ENCODE data around the gene PLAAT4. TPM values are rescaled to one million over a fixed set of nuclear protein-coding genes. Genes with fewer than 3 reads are reported as not detected.

The PLAAT4 gene
- total RNA-seq, 1 experiment from 2014 or later: 2.9 TPM

DNA sequence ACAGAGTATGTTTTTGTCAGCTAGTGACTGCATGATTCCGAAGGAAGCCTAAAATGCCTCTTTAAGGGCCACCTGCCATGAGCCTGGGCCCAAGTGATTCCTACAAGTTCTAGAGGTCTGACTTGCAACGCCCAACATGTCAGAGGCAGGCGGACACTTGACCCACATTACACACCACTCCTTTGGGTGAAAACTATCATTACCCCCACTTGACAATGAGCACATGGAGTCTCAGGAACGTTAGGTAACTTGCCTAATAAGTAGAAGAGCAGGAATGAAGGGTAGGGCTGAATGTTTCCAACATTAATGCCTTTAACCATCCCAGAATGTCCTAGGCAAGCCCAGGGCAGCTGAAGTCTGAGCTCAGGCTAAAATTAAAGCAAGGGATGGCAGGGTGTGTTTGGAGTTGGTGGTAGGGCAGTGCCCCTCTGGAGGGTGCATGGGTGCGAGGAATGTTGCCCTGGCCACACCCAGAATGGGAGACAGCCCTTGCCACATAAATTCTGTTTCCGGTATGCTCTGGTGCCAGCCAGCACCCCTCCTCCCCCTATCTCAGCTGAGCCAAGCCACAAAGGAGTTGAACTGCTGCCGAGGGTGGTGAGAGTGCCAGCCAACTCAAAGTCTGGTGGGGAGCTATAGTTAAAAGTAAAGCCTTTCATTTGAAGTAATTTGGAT is 24.0 kb downstream of the PLAAT4 start:
- 0 out of 2 replicates have a peak overlapping the region, but pooled peaks have one; percentile 26 for H3K27ac Mint-ChIP-seq
- POLR2A ChIA-PET: no interaction called here
- H3K27me3 Mint-ChIP-seq (ENCODE audit: low read depth): peaks cover 6% of the 10 kb centered on the region
- CTCF ChIA-PET: no interaction called here
- DNase-seq (ENCODE audit: low spot score) (no peak), ATAC-seq (no peak)
- H3K4me3 Mint-ChIP-seq: no peak overlapping the region
- peaks cover 19% of the 10 kb centered on the region for H3K4me1 Mint-ChIP-seq
- no peaks in the 10 kb centered on the region for H3K9me3 Mint-ChIP-seq
- TF ChIP-seq, protein P1, sequence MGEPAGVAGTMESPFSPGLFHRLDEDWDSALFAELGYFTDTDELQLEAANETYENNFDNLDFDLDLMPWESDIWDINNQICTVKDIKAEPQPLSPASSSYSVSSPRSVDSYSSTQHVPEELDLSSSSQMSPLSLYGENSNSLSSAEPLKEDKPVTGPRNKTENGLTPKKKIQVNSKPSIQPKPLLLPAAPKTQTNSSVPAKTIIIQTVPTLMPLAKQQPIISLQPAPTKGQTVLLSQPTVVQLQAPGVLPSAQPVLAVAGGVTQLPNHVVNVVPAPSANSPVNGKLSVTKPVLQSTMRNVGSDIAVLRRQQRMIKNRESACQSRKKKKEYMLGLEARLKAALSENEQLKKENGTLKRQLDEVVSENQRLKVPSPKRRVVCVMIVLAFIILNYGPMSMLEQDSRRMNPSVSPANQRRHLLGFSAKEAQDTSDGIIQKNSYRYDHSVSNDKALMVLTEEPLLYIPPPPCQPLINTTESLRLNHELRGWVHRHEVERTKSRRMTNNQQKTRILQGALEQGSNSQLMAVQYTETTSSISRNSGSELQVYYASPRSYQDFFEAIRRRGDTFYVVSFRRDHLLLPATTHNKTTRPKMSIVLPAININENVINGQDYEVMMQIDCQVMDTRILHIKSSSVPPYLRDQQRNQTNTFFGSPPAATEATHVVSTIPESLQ (CRISPR knock-in tag; IDR thresholded peaks at IDR 0.05): no peak
- no peak for TF ChIP-seq CBFB (CRISPR knock-in tag; IDR thresholded peaks at IDR 0.05; ENCODE audit: low read depth)
- TF ChIP-seq NR3C1 (CRISPR knock-in tag; conservative IDR thresholded peaks at IDR 0.05; ENCODE audit: low read depth): no peak
- TF ChIP-seq, protein P2, sequence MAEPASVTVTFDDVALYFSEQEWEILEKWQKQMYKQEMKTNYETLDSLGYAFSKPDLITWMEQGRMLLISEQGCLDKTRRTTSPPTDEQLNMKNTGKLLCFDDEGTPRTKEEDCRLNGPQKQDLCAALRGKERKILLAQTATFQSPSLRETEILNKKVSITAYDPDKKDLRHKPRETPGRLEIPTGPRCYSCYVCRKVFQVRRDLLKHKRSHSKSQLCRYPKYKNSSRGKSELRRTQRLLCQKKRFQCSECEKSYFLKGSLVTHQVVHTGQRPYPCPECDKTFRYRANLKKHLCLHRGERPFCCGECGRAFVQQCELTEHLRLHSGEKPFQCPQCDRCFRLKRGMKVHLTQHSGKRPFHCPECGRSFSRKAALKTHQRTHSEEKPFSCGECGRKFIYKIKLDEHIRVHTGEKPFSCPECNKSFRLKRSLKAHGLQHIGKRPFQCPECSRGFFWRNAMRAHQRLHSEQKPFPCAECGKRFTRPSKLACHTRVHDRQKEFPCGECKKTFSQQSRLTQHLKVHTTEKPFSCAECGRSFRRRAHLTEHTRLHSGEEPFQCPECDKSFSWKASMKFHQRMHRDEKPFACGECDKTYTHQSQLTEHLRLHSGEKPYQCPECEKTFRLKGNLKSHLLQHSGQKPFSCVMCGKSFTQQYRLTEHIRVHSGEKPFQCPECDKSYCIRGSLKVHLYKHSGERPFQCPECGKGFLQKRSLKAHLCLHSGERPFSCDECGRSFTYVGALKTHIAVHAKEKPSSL (CRISPR knock-in tag; conservative IDR thresholded peaks at IDR 0.05): no peak
- TF ChIP-seq, protein P3, sequence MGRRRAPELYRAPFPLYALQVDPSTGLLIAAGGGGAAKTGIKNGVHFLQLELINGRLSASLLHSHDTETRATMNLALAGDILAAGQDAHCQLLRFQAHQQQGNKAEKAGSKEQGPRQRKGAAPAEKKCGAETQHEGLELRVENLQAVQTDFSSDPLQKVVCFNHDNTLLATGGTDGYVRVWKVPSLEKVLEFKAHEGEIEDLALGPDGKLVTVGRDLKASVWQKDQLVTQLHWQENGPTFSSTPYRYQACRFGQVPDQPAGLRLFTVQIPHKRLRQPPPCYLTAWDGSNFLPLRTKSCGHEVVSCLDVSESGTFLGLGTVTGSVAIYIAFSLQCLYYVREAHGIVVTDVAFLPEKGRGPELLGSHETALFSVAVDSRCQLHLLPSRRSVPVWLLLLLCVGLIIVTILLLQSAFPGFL (CRISPR knock-in tag; IDR thresholded peaks at IDR 0.05; ENCODE audit: borderline replicate concordance): no peak
- TF ChIP-seq NR2C2 (CRISPR knock-in tag; IDR thresholded peaks at IDR 0.05): no peak
- no peak for TF ChIP-seq CREB1 (CRISPR knock-in tag; IDR thresholded peaks at IDR 0.05)
- TF ChIP-seq, protein P4, sequence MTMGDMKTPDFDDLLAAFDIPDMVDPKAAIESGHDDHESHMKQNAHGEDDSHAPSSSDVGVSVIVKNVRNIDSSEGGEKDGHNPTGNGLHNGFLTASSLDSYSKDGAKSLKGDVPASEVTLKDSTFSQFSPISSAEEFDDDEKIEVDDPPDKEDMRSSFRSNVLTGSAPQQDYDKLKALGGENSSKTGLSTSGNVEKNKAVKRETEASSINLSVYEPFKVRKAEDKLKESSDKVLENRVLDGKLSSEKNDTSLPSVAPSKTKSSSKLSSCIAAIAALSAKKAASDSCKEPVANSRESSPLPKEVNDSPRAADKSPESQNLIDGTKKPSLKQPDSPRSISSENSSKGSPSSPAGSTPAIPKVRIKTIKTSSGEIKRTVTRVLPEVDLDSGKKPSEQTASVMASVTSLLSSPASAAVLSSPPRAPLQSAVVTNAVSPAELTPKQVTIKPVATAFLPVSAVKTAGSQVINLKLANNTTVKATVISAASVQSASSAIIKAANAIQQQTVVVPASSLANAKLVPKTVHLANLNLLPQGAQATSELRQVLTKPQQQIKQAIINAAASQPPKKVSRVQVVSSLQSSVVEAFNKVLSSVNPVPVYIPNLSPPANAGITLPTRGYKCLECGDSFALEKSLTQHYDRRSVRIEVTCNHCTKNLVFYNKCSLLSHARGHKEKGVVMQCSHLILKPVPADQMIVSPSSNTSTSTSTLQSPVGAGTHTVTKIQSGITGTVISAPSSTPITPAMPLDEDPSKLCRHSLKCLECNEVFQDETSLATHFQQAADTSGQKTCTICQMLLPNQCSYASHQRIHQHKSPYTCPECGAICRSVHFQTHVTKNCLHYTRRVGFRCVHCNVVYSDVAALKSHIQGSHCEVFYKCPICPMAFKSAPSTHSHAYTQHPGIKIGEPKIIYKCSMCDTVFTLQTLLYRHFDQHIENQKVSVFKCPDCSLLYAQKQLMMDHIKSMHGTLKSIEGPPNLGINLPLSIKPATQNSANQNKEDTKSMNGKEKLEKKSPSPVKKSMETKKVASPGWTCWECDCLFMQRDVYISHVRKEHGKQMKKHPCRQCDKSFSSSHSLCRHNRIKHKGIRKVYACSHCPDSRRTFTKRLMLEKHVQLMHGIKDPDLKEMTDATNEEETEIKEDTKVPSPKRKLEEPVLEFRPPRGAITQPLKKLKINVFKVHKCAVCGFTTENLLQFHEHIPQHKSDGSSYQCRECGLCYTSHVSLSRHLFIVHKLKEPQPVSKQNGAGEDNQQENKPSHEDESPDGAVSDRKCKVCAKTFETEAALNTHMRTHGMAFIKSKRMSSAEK (CRISPR knock-in tag; IDR thresholded peaks at IDR 0.05; ENCODE audit: borderline replicate concordance): no peak
- no peak for TF ChIP-seq JAZF1 (CRISPR knock-in tag; IDR thresholded peaks at IDR 0.05)
- H3K36me3 Mint-ChIP-seq: no peaks in the 10 kb centered on the region

DNA sequence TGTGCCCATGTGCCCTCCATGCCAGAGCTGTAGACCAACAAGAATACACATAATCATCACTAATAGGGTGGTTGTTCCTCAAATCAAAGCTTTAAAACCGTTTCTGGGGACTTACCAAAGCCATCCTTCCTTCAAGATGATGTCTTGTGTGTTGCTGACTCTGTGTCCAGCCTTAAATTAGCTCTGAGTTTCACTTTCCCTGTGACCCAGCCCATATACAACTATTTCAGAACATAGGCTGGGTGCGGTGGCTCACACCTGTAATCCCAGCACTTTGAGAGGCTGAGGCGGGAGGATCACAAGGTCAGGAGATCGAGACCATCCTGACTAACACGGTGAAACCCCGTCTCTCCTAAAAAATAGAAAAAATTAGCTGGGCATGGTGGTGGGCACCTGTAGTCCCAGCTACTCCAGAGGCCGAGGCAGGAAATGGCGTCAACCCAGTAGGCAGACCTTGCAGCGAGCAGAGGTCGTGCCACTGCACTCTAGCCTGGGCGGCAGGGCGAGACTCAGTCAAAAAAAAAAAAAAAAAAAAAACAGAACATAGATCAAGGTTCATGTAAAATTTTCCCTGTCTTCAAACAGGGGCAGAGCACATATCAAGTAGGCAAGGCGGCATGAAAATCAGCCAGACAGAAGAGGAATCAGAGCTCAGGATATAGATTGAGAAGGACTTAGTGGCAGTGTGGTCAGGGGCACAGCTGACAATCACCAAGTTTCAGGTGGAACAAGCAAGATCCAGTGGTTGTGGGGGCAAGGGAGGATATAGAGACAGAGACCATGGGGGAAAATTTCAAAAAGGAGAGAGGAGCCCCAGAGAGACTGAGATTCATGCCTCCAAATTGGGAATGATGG is 26.8 kb downstream of the PLAAT4 start, which contains the start of gene PLAAT2:
Gene PLAAT2, minus strand, starts transcription at position 179 of the 855 bp plus-strand sequence. Its CDS starts 55 bp downstream, at position 124.
- no peaks in the 10 kb centered on the region for H3K36me3 Mint-ChIP-seq
- H3K4me3 Mint-ChIP-seq: no peak within 1 kb of the TSS
- H3K27ac Mint-ChIP-seq: no peak within 1 kb of the TSS; the same call in 1 of the 2 replicates
- ATAC-seq (no peak), DNase-seq (ENCODE audit: low spot score) (peak; percentile 2)
- H3K4me1 Mint-ChIP-seq: peaks cover 27% of the 10 kb centered on the region
- POLR2A ChIA-PET: no interaction called here
- CTCF ChIA-PET: interaction anchor here (0.7 kb wide), 1 partner anchor 350 kb away, joined by 3 read pairs; no protein-coding TSS in a partner anchor
- peaks cover 2% of the 10 kb centered on the region for H3K27me3 Mint-ChIP-seq (ENCODE audit: low read depth)
- peaks cover 4% of the 10 kb centered on the region; the same call in 1 of the 2 replicates for H3K9me3 Mint-ChIP-seq
- TF ChIP-seq, protein P5, sequence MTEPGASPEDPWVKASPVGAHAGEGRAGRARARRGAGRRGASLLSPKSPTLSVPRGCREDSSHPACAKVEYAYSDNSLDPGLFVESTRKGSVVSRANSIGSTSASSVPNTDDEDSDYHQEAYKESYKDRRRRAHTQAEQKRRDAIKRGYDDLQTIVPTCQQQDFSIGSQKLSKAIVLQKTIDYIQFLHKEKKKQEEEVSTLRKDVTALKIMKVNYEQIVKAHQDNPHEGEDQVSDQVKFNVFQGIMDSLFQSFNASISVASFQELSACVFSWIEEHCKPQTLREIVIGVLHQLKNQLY (CRISPR knock-in tag; IDR thresholded peaks at IDR 0.05): no peak
- TF ChIP-seq, protein P6, sequence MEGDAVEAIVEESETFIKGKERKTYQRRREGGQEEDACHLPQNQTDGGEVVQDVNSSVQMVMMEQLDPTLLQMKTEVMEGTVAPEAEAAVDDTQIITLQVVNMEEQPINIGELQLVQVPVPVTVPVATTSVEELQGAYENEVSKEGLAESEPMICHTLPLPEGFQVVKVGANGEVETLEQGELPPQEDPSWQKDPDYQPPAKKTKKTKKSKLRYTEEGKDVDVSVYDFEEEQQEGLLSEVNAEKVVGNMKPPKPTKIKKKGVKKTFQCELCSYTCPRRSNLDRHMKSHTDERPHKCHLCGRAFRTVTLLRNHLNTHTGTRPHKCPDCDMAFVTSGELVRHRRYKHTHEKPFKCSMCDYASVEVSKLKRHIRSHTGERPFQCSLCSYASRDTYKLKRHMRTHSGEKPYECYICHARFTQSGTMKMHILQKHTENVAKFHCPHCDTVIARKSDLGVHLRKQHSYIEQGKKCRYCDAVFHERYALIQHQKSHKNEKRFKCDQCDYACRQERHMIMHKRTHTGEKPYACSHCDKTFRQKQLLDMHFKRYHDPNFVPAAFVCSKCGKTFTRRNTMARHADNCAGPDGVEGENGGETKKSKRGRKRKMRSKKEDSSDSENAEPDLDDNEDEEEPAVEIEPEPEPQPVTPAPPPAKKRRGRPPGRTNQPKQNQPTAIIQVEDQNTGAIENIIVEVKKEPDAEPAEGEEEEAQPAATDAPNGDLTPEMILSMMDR (IDR thresholded peaks at IDR 0.05): no peak
- TF ChIP-seq NR2C2 (CRISPR knock-in tag; IDR thresholded peaks at IDR 0.05): no peak
- no peak for TF ChIP-seq RELA (CRISPR knock-in tag; IDR thresholded peaks at IDR 0.05; ENCODE audit: borderline replicate concordance)
- TF ChIP-seq ETV6 (CRISPR knock-in tag; IDR thresholded peaks at IDR 0.05): no peak
- TF ChIP-seq, protein P7, sequence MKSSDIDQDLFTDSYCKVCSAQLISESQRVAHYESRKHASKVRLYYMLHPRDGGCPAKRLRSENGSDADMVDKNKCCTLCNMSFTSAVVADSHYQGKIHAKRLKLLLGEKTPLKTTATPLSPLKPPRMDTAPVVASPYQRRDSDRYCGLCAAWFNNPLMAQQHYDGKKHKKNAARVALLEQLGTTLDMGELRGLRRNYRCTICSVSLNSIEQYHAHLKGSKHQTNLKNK (CRISPR knock-in tag; IDR thresholded peaks at IDR 0.05): no peak
- no peak for TF ChIP-seq HMGA2 (CRISPR knock-in tag; IDR thresholded peaks at IDR 0.05)
- TF ChIP-seq, protein P1 (CRISPR knock-in tag; IDR thresholded peaks at IDR 0.05): no peak
- no peak for TF ChIP-seq ZNF219 (CRISPR knock-in tag; IDR thresholded peaks at IDR 0.05; ENCODE audit: borderline replicate concordance)
